Limb (tissue), 2 donors: ENCODE results near the gene AGK.
"Not testable (repeated sequence)": the region's sequence is repeated elsewhere in the genome, so short reads cannot be mapped to it uniquely, and the experiment has no call there.

Source experiments
- DNase-seq, 2 donors: peaks; one replicate each; pipeline ENCODE4 v3.0.0-alpha.2; 2016; ENCODE audit errors: extremely low spot score in 2 of 2

Gene AGK

GRCh38 chr7:141645188-141645587, 94.0 kb downstream of the AGK start:
- DNase-seq: no peak

- no peak for DNase-seq
Measured at GRCh38 chr7:141646826-141647480, 95.7 kb downstream of the AGK start.

- not testable (repeated sequence) for DNase-seq
Measured at GRCh38 chr7:141647701-141648100, 96.5 kb downstream of the AGK start.

DNA sequence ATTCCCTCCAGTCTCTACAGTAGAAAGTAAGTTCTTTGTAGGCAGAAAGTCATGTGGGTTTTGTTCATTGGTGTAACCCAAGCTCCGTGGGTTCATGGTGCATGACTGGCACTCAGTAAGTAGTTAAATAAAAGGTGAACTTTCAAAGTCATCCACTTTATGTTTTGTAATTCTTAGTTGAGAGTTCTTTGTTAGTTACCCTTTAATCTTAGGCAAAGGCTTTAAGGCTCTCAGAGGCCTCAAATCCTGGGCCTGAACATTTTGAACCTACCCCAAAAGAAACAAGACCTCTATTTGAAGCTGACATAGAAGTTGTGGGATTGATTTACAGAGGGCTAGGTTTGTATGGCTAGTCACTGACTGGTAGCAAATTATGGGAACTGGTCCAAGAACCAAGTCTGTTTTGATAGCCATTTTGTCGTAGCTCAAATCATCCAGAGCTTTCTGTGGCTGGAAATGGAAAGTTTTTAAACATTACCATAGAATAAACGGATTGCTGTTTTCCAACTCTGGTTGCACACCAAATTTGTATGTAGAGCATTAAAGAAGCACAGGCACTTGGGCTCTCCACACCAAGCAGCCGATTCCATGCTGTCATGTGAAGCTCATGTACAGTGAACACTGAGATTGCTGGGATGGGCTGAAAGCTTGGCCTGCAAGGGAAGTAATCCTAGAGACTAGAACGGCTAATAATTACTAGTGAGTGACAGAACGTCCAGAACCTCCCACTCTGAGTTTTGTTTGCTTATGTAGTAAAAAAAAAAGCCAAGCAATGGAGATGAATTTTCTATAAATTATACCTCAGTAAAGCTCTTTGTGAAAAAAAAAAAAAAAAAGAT, 97.3 kb downstream of the AGK start:
- no peak for DNase-seq

GRCh38 chr7:141649137-141649864, 98.1 kb downstream of the AGK start:
- DNase-seq: no peak

DNA sequence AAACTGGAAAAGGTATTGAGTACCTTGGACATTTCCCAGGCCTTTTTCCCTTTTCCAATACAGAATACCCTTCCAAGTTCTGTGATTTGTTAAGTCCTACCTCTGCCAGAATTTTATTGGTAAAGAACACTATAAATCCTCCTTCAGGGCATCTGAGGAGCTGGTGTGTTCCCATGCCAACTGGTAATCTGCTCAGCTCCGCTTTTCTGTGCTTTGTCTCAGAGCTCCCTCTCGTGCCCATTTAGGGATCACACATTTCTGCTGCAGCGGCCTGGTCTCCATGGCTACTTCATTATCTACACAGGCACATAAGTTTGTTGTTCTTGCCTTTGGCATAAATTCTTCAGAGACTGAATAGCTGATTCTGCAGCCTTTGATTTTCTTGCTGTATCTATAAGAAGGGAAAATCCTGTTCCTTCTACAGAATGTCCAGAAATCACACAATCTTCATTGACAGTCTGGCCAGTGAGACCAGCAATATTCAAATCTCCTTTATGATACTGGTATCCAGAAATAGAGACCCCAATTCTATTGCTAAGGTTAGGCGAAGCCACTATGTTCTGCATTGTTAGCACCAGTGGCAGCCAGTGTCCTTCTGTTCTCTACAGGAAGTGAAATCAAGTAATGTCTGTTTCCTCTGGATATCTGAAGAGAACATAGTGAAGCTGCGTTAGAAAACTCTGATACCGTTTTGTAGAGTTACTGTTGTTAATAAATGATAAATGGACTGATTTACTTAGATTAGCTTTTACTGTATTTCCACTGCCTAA, 98.8 kb downstream of the AGK start:
- DNase-seq: peak; percentile 75 to 78

GRCh38 chr7:141651417-141651816, 100.2 kb downstream of the AGK start:
- DNase-seq: no peak

- no peak for DNase-seq
Measured at GRCh38 chr7:141652691-141653090, 101.5 kb downstream of the AGK start.

DNA sequence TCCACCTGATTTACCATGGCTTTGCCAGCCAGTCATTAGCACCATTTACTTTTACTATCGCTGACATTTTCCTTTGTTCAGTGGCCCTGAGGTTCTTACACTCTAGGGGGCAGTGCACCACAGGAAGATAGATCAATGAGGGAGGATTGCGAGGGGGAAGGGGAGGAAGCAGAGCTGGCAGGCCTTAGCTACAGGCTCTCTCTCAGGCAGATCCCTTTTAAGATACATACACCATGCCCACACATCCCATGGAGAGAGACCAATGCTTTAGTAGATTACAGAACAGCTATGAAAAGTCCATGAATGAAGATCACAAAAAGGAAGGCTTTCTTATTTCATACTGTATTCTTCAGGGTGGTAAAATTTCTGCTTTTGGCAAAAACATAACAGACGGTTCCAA, 103.3 kb downstream of the AGK start:
- DNase-seq: peak in 1 of 2 donors; percentile 51

- no peak for DNase-seq
Measured at GRCh38 chr7:141659501-141659900, 108.3 kb downstream of the AGK start.

DNA sequence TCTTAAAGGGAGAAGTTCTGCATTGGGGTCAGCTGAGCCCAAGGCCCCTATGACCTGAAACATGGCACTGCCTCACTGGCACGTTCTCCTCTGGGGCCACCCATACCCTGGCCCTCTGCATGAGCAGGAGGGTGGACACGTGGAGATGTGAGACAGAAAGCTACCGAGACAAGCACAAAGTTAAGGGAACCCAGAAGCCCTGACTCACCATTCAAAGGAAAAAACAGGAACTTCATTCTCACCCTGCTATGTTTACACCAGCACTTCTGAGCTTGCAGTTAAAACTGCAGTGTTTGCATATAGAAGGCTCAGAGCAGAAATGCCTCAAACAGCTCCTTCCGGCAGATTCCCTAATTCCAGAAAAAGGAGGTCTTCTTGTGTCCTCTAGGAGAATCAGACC, 109.0 kb downstream of the AGK start:
- no peak for DNase-seq

DNA sequence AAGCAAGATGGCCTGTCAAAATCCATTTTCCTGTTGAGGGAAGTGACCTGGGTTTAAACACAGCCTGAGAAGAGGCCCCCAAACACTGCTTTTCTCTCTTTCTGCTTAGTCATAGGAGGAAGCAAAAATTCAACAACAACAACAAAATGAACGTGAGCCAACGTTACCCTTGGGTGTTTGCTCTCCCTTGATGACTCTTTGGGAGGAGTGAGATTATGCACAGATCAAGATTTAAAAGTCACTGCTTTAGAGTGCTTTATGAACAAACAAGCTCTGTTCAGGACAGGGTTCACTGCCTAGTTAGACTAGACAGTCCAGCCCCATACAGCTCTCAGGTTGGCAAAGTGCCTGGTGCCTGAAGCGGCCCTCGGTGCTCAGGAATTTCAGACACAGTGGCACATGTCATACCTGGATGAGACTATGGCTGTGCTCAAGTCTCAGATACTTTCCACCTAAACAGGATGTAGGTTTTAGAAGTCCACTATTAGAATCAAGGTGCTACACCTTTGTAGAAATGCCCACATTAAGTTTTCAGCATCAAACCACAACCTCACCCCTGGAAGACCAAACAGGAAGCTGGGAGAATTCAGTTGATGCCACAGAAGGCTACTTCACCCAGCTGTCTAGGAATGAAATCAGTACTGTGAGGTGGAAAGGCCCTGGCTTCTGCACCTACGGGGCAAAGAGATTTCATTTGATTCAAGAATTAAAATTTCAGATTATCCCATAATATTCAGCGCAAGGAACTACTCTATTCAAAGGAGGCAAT, 112.1 kb downstream of the AGK start:
- DNase-seq: no peak

DNA sequence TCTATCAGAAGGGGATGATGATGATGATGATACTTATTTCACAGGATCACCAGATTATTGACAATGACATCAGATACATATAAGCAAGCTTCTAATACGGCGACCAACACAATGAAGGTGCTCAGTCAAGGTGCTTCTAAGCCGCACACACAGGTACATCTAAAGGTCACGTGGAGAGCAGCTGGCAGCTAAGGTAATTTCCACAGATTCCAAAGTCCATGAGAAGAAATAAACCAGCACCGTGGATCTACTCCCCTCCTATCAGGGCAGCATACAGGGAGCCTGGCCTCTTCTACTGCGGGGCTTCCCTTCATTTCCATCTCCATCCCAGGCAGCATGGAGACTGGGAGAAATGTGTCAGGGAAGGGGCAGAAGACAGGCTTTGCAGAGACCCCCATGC, 113.2 kb downstream of the AGK start:
- no peak for DNase-seq

DNA sequence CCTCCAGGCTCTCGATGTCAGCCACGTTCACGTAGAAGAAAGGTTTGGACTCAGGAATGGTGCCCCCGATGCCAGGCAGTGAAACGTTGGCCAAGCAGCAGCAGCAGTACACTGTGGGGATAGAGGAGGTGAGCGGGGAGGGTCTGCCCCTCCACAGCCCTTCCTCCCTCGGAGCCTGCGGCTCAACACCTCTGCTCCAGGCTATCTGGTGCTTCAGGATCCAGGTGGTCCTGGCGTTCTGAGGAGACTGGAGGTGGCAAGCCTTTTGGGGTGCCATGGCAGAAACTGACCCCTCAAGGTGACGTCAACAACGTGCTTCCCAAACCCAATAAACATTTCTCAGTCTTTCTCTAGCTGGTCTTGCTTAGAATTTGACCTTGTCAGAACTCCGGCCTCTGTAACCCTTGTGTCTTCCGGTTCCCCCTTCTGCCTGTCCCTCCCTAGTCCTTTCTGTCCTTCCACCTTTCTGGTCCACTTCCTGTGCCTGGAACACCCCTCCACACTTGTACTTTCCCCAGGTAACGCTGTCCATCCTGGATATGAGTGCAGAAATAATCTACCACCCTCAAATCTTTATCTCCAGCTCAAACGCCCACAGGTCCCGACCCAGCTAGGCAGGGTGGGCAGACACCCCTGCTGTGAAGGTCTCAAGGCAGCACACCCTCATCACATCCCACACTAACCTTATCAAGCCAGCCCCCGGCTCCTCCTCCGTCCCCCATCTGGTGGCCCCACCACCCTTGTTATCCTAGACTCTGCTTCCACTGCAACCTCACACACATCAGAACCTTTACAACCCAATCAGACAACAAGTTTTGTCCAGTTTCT, 114.2 kb downstream of the AGK start:
- DNase-seq: no peak

DNA sequence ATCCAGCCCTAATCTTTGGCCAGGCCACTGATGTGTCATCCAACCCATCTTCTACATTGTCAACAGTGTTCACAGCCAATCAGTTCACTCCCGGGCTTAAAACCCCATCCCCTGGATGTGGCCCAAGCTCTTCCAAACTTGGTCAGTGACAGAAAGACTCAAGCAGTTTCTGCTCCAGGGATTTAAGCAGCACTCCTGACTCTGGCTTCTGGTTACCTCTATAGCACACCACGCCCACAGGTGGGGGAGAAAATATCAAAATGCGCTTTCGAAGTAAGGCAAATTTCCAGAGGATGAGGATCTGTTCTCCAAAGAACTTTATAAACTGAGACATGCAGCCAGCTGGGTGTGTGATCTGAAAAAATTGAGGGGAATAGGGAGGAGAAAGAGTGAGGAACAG, 114.9 kb downstream of the AGK start:
- DNase-seq: no peak

GRCh38 chr7:141668853-141669252, 117.6 kb downstream of the AGK start:
- DNase-seq: no peak

DNA sequence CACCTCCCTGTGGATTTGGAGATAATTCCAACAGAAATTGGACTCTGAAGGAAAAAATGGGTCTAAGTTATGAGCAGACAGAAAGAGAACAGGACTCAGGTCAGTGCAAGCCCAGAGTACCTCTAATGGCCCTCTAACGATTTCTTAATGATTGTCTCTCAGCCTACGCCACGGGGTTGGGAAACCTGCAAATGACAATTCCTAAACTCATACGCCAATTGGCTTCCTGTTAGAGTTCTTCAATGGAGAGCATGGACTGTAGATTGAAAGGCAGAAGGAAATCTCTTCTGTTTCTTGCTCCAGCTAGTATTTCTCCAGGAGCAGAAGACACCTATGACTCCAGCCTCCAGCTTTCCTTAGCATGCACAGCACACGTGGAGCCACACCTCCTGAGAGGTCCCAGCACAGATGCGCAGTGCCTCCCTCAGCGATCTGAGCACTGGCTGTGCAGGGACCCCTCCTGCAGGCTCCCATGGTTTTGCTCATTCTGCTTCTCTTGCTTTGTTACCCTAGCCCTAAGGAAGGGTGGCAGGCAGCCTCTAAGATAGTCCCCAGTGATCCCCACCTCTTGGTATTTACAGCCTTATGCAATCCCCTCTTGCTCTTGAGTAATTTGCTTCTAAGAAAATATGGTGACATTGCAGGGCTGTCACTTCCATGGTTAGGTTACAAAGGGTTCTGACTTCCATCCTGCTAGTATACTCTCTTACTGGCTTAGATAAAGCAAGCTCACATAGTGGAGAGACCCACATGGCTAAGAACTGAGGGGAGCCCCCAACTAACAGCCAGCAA, 120.7 kb downstream of the AGK start:
- no peak for DNase-seq

- DNase-seq: no peak
Measured at GRCh38 chr7:141673346-141673745, 122.1 kb downstream of the AGK start.

GRCh38 chr7:141674171-141674671, 123.0 kb downstream of the AGK start:
- DNase-seq: no peak
